ENCODE measurements around the gene IL11RA. TPM values are rescaled to one million over a fixed set of nuclear protein-coding genes. Genes with fewer than 3 reads are reported as not detected.

Gene IL11RA
- total and polyA plus RNA-seq, 9 of the 15 experiments (the other 6 are each of a cell fraction or from before 2014, with no cell fraction given): 0.11 to 5.8 (median 2.8) TPM

DNA sequence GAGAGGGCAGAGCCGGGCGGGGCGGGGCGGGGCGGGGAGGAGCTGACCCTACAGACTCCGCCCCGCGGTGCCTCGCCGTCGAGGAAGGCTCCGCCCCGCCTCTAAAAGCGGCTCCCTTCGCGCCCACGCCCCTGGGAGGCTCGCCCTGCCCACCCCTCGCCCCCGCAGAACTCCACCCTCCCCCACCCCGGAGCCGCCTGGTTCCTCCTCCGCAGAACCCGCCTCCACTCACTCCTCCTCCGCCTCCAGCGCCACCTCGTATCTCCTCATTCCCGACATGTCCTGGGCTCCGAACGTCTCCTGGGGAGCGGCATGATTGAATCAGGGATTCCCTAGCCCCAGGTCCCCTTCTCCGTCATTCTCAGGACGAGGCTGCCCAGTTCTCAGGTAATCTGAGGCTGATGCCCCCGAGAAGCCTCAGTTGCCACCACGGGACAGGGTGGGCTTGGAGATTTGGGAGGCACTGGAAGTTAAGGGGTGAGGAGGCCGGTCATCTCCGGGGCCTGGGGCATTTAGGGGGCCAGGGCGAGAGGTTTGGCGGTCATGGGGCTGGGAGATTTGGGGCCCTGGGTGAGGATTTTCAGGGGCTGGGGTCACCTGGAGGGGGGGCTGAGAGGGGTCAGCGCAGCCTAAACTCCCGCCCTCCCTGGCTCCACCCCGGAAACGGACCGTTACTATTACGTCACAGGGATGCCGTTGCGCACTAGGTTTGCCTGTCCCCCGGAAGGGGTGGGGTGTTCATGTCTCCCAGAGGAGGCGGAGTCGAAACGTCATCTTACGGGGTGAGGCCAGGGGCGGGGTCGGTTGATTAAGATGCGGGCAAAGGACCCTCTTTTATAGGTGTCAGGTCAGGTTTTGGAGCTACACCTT is 13.6 kb downstream of the IL11RA start (continued):
- TF ChIP-seq PRDM10 (IDR thresholded peaks at IDR 0.05; ENCODE audit: partially characterized antibody) (no peak), LCOR (CRISPR knock-in tag; IDR thresholded peaks at IDR 0.05) (peak; percentile 80; the same call in 1 of the 2 replicates), E2F3 (CRISPR knock-in tag; IDR thresholded peaks at IDR 0.05) (0 out of 2 replicates have a peak, but pooled peaks have one; percentile 56), GATAD2B (IDR thresholded peaks at IDR 0.05; ENCODE audit: borderline replicate concordance) (0 out of 2 replicates have a peak, but pooled peaks have one; percentile 39), RFX5 (IDR thresholded peaks at IDR 0.05; ENCODE audit: low read depth, low read length) (0 out of 2 replicates have a peak, but pooled peaks have one; percentile 24), HMG20A (CRISPR knock-in tag; conservative IDR thresholded peaks at IDR 0.05) (no peak), CREB3 (tag; conservative IDR thresholded peaks at IDR 0.05; ENCODE audit: low read depth) (no peak), SRSF3 (IDR thresholded peaks at IDR 0.05; ENCODE audit: insufficient read depth, low read length) (no peak), NFYB (IDR thresholded peaks at IDR 0.05; ENCODE audit: extremely low read depth, insufficient read length) (no peak), ZBTB2 (IDR thresholded peaks at IDR 0.05) (peak; percentile 57; the same call in 1 of the 2 replicates), HINFP (tag; conservative IDR thresholded peaks at IDR 0.05; ENCODE audit: low read depth) (no peak), MXI1 (IDR thresholded peaks at IDR 0.05; ENCODE audit: low read depth, low read length) (peak; percentile 16; the same call in 1 of the 2 replicates), BRD9 (IDR thresholded peaks at IDR 0.05; ENCODE audit: low read depth, partially characterized antibody) (peak; percentile 75), POLR2AphosphoS5 (IDR thresholded peaks at IDR 0.05; ENCODE audit: control insufficient read depth, insufficient read depth, low read depth, low read length) (peak; percentile 87; the same call in 1 of the 2 replicates), RCOR1 (IDR thresholded peaks at IDR 0.05; ENCODE audit: borderline replicate concordance in 1 of 2, low read depth in 2 of 2, low read length in 2 of 2) (peak in 1 of 2 experiments; percentile 26; a peak in 1 of 4 replicates)
- TF ChIP-seq, protein P1, sequence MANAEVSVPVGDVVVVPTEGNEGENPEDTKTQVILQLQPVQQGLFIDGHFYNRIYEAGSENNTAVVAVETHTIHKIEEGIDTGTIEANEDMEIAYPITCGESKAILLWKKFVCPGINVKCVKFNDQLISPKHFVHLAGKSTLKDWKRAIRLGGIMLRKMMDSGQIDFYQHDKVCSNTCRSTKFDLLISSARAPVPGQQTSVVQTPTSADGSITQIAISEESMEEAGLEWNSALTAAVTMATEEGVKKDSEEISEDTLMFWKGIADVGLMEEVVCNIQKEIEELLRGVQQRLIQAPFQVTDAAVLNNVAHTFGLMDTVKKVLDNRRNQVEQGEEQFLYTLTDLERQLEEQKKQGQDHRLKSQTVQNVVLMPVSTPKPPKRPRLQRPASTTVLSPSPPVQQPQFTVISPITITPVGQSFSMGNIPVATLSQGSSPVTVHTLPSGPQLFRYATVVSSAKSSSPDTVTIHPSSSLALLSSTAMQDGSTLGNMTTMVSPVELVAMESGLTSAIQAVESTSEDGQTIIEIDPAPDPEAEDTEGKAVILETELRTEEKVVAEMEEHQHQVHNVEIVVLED (CRISPR knock-in tag; IDR thresholded peaks at IDR 0.05): no peak
